Muscle of leg (tissue), 11 donors: ENCODE measurements around the gene SLAMF9. TPM values are rescaled to one million over a fixed set of nuclear protein-coding genes. Genes with fewer than 3 reads are reported as not detected.

Source experiments
- DNase-seq: peaks from one replicate; pipeline ENCODE4 v3.0.0; 2013
- H3K27ac ChIP-seq: one replicate; pipeline ENCODE4 v1.5.1; 2013; ENCODE audit warnings: mild to moderate bottlenecking, low read length, control low read depth
- H3K27me3 ChIP-seq: one replicate; pipeline ENCODE4 v1.6.1; 2013; ENCODE audit warnings: low read length; ENCODE audit not compliant: control insufficient read depth, insufficient read depth
- H3K36me3 ChIP-seq: one replicate; pipeline ENCODE4 v1.6.1; 2013; ENCODE audit warnings: low read length; ENCODE audit not compliant: control insufficient read depth, insufficient read depth
- H3K4me1 ChIP-seq: one replicate; pipeline ENCODE4 v1.6.1; 2013; ENCODE audit warnings: low read length; ENCODE audit not compliant: control insufficient read depth, insufficient read depth
- H3K4me3 ChIP-seq: one replicate; pipeline ENCODE4 v1.5.1; 2013; ENCODE audit warnings: low read length, control low read depth
- H3K9me3 ChIP-seq: replicated peaks from 2 replicates; pipeline ENCODE4 v1.6.1; 2013; ENCODE audit warnings: low read depth, low read length; ENCODE audit not compliant: control insufficient read depth
- WGBS: methylation state at CpG from one replicate; pipeline ENCODE4 v1.1.5; 2013; ENCODE audit warnings: missing lambda C conversion rate; ENCODE audit not compliant: insufficient coverage; 5-methylcytosine and 5-hydroxymethylcytosine counted together
- polyA plus RNA-seq, 8 donors: library from polyadenylated mRNA; unstranded; fragments of 120-200 nt; gene quantifications; one replicate each; pipeline versions ENCODE4 v1.2.1 to v1.2.3, GENCODE V29; 2013; ENCODE audit warnings: inconsistent platforms in 1 of 8, low replicate concordance in 1 of 8; ENCODE audit not compliant: insufficient read length in 8 of 8, insufficient read depth in 1 of 8
- total RNA-seq: library from RNA; stranded (reverse); fragments of 120-200 nt; gene quantifications from one replicate; pipeline ENCODE4 v1.2.4, GENCODE V29; 2013

The SLAMF9 gene
- total and polyA plus RNA-seq, 9 donors: not detected

- no peaks in the 10 kb centered on the region for H3K9me3 ChIP-seq
- H3K4me1 ChIP-seq: peaks cover 6% of the 10 kb centered on the region
Measured at GRCh38 chr1:159935305-159935704, 18.7 kb downstream of the SLAMF9 start.

GRCh38 chr1:159934136-159935039, 19.6 kb downstream of the SLAMF9 start:
- Histone ChIP-seq H3K4me1 (peaks cover 6% of the 10 kb centered on the region), H3K9me3 (no peaks in the 10 kb centered on the region), H3K27me3 (peaks cover 5% of the 10 kb centered on the region), H3K27ac (no peak overlapping the region), H3K36me3 (no peaks in the 10 kb centered on the region), H3K4me3 (no peak overlapping the region)
- no peak for DNase-seq
- 78% methylated on average over 6 of the region's 14 CpGs for WGBS

More at GRCh38 chr1:159935305-159935704, 18.7 kb downstream of the SLAMF9 start:
- DNase-seq: no peak
- peaks cover 5% of the 10 kb centered on the region for H3K27me3 ChIP-seq
- no peak overlapping the region for H3K27ac ChIP-seq
- 86% methylated on average over 9 of the region's 11 CpGs for WGBS
- no peaks in the 10 kb centered on the region for H3K36me3 ChIP-seq
- no peak overlapping the region for H3K4me3 ChIP-seq

GRCh38 chr1:159933347-159933746, 20.7 kb downstream of the SLAMF9 start:
- Histone ChIP-seq H3K36me3 (no peaks in the 10 kb centered on the region), H3K9me3 (no peaks in the 10 kb centered on the region), H3K27ac (no peak overlapping the region), H3K4me1 (peaks cover 6% of the 10 kb centered on the region), H3K27me3 (peaks cover 5% of the 10 kb centered on the region), H3K4me3 (no peak overlapping the region)
- no peak for DNase-seq
- 64% methylated on average over 4 of the region's 4 CpGs for WGBS

- 51% methylated on average over 6 of the region's 16 CpGs for WGBS
- Histone ChIP-seq H3K36me3 (no peaks in the 10 kb centered on the region), H3K4me3 (no peak overlapping the region), H3K27me3 (peaks cover 2% of the 10 kb centered on the region), H3K27ac (no peak overlapping the region), H3K4me1 (peaks cover 5% of the 10 kb centered on the region), H3K9me3 (no peaks in the 10 kb centered on the region)
- no peak for DNase-seq
Measured at GRCh38 chr1:159932296-159933285, 21.4 kb downstream of the SLAMF9 start.

GRCh38 chr1:159931795-159932173, 22.3 kb downstream of the SLAMF9 start:
- 89% methylated on average over 3 of the region's 3 CpGs for WGBS
- no peak overlapping the region for H3K27ac ChIP-seq

GRCh38 chr1:159931101-159931794, 22.8 kb downstream of the SLAMF9 start:
- Histone ChIP-seq H3K4me1 (peaks cover 3% of the 10 kb centered on the region), H3K36me3 (no peaks in the 10 kb centered on the region), H3K9me3 (no peaks in the 10 kb centered on the region), H3K27me3 (peaks cover 2% of the 10 kb centered on the region), H3K27ac (no peak overlapping the region), H3K4me3 (no peak overlapping the region)
- 84% methylated on average over 11 of the region's 13 CpGs for WGBS
- no peak for DNase-seq

More at GRCh38 chr1:159931795-159932173, 22.3 kb downstream of the SLAMF9 start:
- peaks cover 2% of the 10 kb centered on the region for H3K27me3 ChIP-seq
- H3K36me3 ChIP-seq: no peaks in the 10 kb centered on the region
- H3K9me3 ChIP-seq: no peaks in the 10 kb centered on the region
- DNase-seq: no peak
- H3K4me1 ChIP-seq: peaks cover 3% of the 10 kb centered on the region
- no peak overlapping the region for H3K4me3 ChIP-seq

GRCh38 chr1:159930634-159931033, 23.4 kb downstream of the SLAMF9 start:
- no peak for DNase-seq
- 86% methylated on average over 7 of the region's 8 CpGs for WGBS
- Histone ChIP-seq H3K36me3 (no peaks in the 10 kb centered on the region), H3K27ac (no peak overlapping the region), H3K27me3 (peaks cover 2% of the 10 kb centered on the region), H3K9me3 (no peaks in the 10 kb centered on the region), H3K4me1 (peaks cover 9% of the 10 kb centered on the region), H3K4me3 (no peak overlapping the region)

GRCh38 chr1:159930216-159930615, 23.8 kb downstream of the SLAMF9 start:
- Histone ChIP-seq H3K4me1 (peaks cover 10% of the 10 kb centered on the region), H3K27me3 (peaks cover 2% of the 10 kb centered on the region), H3K36me3 (no peaks in the 10 kb centered on the region), H3K27ac (no peak overlapping the region), H3K9me3 (no peaks in the 10 kb centered on the region), H3K4me3 (no peak overlapping the region)
- DNase-seq: no peak
- 79% methylated on average over 9 of the region's 11 CpGs for WGBS

- Histone ChIP-seq H3K27me3 (peaks cover 2% of the 10 kb centered on the region), H3K4me1 (peaks cover 10% of the 10 kb centered on the region), H3K36me3 (no peaks in the 10 kb centered on the region), H3K9me3 (no peaks in the 10 kb centered on the region), H3K4me3 (no peak overlapping the region), H3K27ac (no peak overlapping the region)
- WGBS: 76% methylated on average over 37 of the region's 48 CpGs
- no peak for DNase-seq
Measured at GRCh38 chr1:159929155-159930051, 24.6 kb downstream of the SLAMF9 start.
